AG08395 (cell line): ENCODE data around the gene EPS8.
A peak's percentile ranks its signal among the peaks of the same experiment; 100 is the strongest.
"Not testable (repeated sequence)": the region's sequence is repeated elsewhere in the genome, so short reads cannot be mapped to it uniquely, and the experiment has no call there.

Experiments
- DNase-seq: peaks from one replicate; pipeline ENCODE4 v3.0.0; 2012; ENCODE audit warnings: mixed read lengths, low spot score

Gene EPS8

DNA sequence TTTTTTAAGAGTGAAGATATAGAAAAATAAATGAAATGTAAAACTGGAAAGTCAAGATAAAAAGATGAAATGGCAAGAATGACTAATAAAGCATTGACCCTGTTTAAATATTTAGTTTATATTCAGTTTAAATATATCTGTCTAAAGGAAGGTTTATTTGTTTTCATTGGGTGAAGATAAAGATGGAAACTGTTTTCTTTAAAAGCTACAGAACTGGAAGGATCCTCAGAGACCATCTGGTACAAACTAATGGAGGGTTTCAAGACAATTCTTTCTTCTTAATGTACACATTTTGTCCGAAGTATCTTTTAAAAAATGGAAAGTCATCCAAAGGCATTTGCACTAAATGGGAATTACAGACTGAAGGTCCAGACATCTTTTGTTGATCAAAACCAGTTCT is 142.6 kb downstream of the EPS8 start:
- DNase-seq: no peak

- no peak for DNase-seq
Measured at GRCh38 chr12:15644700-15645099, 144.5 kb downstream of the EPS8 start.

- DNase-seq: no peak
Measured at GRCh38 chr12:15638231-15638630, 151.0 kb downstream of the EPS8 start.

DNA sequence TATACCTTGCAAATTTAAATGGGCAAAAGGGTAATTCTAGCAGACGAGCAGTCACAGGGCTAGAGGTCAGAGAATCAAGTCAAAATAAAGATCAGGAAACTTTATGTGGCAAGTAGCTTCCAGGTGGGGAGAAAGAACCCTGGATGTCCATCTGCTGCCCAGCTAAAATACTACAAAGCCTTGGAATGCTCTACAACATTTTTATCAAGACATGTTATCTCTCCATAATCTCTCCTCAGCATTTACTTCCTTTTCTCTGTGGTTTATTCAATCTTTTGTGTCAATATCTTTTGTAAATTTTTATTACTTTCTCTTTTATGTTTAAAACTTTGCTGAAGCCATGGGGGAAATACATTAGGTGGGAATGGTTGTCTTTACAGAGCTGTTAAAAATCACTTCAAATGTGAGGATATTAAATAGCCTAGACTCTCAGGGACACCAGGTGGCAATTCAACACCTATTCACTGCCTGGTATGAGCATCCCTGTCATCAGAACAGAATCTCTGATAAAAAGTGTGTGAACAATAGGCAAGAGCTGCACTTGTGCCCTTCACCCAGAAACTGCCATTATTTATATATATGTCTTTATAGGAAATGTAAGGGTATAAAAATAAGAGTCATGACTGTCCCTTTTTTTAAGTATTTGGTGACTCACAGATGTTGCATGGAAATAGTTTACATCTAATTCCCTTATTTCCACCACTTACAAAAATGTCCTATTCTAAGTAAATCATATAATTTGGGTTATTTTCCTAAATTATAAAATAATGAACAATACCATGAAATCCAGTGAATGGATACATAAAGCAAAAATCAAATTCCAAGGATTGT is 152.9 kb downstream of the EPS8 start:
- no peak for DNase-seq

DNA sequence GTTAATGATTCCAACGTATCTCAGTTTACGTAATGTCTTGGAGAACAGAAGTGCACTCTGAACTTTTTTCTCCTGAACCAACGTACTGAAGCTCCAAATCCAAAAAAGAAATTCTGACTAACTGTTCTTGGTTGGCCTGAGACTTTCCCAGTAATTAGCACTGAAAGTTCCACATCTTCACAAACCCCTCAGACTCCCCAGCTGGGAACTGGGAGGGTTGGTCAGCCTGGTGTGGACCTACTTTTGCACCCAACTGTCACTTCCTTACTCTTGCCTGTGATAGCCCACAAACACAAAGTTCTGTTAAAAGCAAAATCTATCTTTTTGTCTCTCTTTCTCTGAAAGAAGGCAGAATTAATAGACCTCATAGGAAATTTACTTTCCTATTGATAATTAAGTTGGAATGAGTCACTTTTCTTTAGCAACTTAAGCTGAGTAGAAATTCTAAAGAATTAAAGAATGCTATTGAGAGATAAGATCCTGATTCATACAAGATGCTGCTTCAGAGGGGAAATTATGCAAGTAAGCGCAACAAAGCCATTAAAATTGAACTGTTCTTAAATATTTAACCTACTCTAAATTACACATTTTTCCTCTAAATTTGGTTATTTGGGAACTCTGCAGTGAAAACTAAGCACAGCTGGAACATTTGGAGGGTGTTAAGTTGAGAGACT is 155.0 kb downstream of the EPS8 start:
- DNase-seq: no peak

DNA sequence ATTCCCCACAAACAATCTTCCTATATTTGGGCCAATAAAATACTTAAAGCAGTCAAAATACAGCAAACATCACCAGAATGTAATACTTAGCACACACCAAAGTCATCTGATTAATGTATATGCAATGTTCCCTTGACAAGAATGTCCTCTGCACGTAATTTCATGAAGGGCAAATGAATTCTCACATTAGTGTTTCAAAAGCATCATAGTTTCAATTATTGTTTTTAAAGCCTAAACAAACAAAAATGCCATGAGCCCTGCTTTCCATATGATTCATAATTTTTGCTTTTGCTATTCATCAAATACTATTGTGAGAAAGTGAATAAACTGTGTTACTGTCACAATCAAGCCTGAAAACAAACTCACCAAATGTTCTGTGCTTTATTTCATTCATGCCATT is 156.0 kb downstream of the EPS8 start:
- DNase-seq: no peak

DNA sequence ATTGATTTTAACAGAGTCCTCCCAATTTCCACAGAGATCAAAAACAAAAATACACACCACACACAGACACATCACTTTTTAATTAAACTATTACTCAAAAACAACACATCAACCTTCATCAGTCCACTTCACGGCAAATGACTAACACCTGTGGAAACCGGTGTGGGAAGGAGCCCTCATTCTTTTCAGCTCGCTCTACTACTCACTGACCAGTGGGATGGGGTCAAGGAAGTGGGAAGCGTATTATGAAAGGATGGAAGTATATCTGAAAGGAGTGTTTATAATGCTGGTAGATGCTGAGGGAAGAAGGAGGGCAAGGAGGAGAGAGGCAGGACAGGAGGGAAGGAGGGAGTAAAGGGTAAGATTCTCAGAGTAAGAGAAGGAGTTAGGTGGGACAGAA is 156.5 kb downstream of the EPS8 start:
- no peak for DNase-seq

- no peak for DNase-seq
Measured at GRCh38 chr12:15631007-15631715, 158.0 kb downstream of the EPS8 start.

- no peak for DNase-seq
Measured at GRCh38 chr12:15629761-15630160, 159.4 kb downstream of the EPS8 start.

- DNase-seq: peak; percentile 70
Measured at GRCh38 chr12:15629108-15629507, 160.1 kb downstream of the EPS8 start.

DNA sequence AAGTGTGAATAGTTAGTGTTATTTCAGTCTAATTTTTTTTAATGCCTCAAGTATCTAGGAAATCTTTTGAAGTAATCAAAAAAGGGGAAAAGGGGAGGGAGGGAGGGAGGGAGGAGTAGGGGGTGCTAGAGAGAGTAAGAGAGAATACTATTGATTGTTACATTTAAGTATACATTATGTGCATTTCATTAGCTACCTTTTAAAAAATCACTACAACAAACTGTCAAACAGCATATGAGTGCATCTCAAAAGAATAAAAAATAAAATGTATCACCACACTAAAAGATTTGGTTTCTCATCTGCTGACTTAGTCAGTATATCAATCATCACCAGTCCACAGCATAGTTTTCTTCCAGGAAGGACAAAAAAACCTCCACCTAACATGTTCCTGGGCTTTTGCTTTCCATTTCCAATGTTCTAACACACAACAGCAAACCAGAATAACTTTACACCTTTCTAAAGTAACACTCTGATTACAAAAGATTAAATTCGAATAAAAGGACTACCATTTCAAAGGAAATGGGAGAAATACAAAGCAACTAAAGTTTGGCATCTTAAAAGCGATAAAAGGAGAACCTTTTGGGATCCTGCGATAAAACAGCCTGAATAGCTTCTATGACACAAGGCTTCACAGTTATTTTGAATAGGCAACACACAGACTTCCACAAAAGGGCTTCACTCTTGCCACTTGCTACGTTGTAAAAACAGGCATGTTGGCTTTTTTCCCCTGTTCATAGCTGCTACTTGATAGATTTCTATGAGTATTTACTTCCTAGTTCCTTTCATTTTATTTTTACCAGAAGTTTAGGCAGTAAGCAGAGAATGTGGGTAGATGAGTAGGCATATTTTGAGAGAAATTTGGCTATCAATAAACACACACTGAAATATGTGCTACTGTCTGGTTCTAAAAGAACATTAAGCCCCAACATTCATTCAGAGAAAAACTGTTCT is 160.9 kb downstream of the EPS8 start:
- peak; percentile 10 for DNase-seq

GRCh38 chr12:15625075-15625474 is 164.1 kb downstream of the EPS8 start:
- DNase-seq: no peak

DNA sequence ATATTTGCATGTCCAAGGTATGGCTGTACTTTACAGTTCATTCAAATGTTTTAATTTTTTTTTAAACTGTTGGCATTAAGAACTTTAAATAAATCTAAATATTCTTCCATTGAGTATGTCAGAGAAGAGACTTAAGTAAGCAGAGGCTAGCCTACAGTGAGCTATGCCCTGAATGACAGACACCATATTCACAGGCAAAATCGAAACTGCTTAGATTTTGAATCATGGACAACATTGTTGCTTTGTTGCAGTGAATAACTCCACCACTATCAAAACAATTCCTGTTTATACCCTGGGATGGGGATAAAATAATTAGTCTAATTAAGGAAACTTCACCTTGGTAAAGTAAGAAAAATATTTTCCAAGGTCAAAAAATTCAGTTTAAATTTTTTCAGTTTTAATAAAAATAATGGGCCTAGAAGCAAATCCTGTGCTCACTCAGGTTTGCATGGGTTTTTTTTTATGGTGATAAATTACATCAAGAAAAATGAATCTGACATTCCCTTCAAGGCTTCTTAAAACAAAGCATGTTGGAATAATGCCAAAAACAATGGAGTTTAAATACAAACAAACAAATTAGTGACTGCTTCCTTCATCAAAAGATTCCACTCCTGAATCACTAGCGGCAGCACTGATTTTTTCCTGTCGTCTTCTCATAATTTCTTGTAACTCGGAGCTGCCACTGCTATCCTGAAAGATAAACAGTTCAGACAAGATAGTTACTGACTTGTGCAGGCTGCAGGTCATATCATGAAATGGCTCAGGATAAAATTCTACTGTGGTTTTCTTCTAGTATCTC is 168.2 kb downstream of the EPS8 start:
- DNase-seq: no peak

DNA sequence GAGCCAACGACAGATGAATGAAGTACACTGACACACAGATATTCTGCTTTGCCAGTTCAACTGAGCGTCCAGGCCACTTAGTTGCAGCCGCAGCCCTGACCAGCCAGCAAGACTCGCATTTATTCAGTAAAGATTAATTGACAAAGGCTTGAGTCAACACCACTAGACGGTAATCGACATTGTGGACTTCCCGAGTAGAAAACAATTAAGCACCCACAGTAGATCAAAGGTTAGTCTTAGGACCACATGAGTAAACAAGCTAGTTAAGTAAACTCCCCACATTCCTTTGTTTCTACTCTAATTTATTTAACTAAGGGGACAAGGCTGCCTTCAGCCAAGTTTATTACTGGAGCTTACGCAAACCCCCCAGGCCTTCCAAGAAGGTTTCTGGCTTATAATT is 172.7 kb downstream of the EPS8 start:
- not testable (repeated sequence) for DNase-seq

DNA sequence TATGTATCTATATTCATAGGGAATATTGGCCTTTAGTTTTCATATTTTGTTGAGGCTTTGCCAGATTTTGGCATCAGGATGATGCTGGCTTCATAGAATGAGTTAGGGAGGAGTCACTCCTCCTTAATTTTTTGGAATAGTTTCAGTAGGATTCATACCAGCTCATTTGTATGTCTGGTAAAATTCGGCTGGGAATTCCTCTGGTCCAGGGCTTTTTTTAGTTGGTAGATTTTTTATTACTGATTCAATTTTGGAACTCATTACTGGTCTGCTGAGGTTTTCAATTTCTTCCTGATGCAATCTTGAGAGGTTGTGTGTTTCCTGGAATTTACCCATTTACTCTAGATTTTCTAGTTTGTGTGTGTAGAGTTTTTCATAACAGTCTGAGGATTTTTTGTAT is 175.2 kb downstream of the EPS8 start:
- DNase-seq: peak; percentile 18

GRCh38 chr12:15608941-15609340 is 180.2 kb downstream of the EPS8 start:
- no peak for DNase-seq

GRCh38 chr12:15608406-15608805 is 180.8 kb downstream of the EPS8 start:
- DNase-seq: no peak

- DNase-seq: no peak
Measured at GRCh38 chr12:15605881-15606590, 183.2 kb downstream of the EPS8 start.

GRCh38 chr12:15603474-15604085 is 185.6 kb downstream of the EPS8 start:
- DNase-seq: no peak
